NT2/D1 (cell line): ENCODE measurements around the gene CCDC71.

Experiments
- SUZ12 ChIP-seq: IDR thresholded peaks from 2 replicates; pipeline ENCODE4 v1.6.1; 2011; ENCODE audit not compliant: insufficient read length, insufficient read depth; ENCODE audit errors: extremely low read depth
- YY1 ChIP-seq: IDR thresholded peaks from 2 replicates; pipeline ENCODE4 v1.6.1; 2011; ENCODE audit not compliant: insufficient read length, insufficient read depth
- ZNF274 ChIP-seq: IDR thresholded peaks from 2 replicates; pipeline ENCODE4 v1.6.1; 2011; ENCODE audit warnings: mild to moderate bottlenecking, low read depth, low read length

- no peak for TF ChIP-seq ZNF274
- TF ChIP-seq SUZ12 = no peak
- TF ChIP-seq YY1 = no peak
Measured at GRCh38 chr3:49213998-49214397, 47.9 kb upstream of the CCDC71 start.
